Activated T-helper 17 cell treated with anti-CD3 and anti-CD28 coated beads, Interleukin-2, amount 50 U/mL, for 72 hours (primary cell): ENCODE results near the gene TOM1. TPM values are rescaled to one million over a fixed set of nuclear protein-coding genes. Genes with fewer than 3 reads are reported as not detected.

Source experiments
- ATAC-seq: fragments of 150-1000 bp; cut with Tn5 transposase; replicated peaks from 2 replicates; pipeline ENCODE4 v1.10.0; 2021; ENCODE audit warnings: mild to moderate bottlenecking, moderate library complexity
- H3K27ac Mint-ChIP-seq: one replicate; pipeline ENCODE4 v1.8.0; 2022; ENCODE audit warnings: mixed read lengths
- H3K27me3 Mint-ChIP-seq: one replicate; pipeline ENCODE4 v1.8.0; 2022; ENCODE audit warnings: mixed read lengths
- H3K36me3 Mint-ChIP-seq: one replicate; pipeline ENCODE4 v1.8.0; 2022; ENCODE audit warnings: low read depth, mild to moderate bottlenecking, mixed read lengths
- H3K4me1 Mint-ChIP-seq: one replicate; pipeline ENCODE4 v1.8.0; 2022; ENCODE audit warnings: mixed read lengths
- H3K4me3 Mint-ChIP-seq: one replicate; pipeline ENCODE4 v1.8.0; 2022; ENCODE audit warnings: mild to moderate bottlenecking, mixed read lengths
- H3K9me3 Mint-ChIP-seq: one replicate; pipeline ENCODE4 v1.8.0; 2022; ENCODE audit warnings: mixed read lengths
- total RNA-seq, 2 donors: library from RNA; stranded (reverse); gene quantifications; one replicate each; pipeline ENCODE4 v1.2.3, GENCODE V29; 2022

The TOM1 gene
- total RNA-seq, 2 donors from 2014 or later: 21.5 to 60.0 TPM

- no peak overlapping the region for H3K4me3 Mint-ChIP-seq
- H3K9me3 Mint-ChIP-seq: no peaks in the 10 kb centered on the region
- ATAC-seq: no peak
- H3K4me1 Mint-ChIP-seq: no peaks in the 10 kb centered on the region
- H3K27me3 Mint-ChIP-seq: no peaks in the 10 kb centered on the region
- peak overlapping the region; percentile 11 for H3K27ac Mint-ChIP-seq
- peaks cover 84% of the 10 kb centered on the region for H3K36me3 Mint-ChIP-seq
These were observed 6.9 kb upstream of the TOM1 start for GRCh38 chr22:35292786-35293185.

- Mint-ChIP-seq H3K27me3 (no peaks in the 10 kb centered on the region), H3K27ac (no peak overlapping the region), H3K4me3 (no peak overlapping the region), H3K36me3 (peaks cover 61% of the 10 kb centered on the region), H3K4me1 (no peaks in the 10 kb centered on the region), H3K9me3 (no peaks in the 10 kb centered on the region)
- no peak for ATAC-seq
These were observed 3.6 kb upstream of the TOM1 start for GRCh38 chr22:35296051-35296450.

- peak overlapping the region; percentile 83 for H3K4me3 Mint-ChIP-seq
- H3K27me3 Mint-ChIP-seq: no peaks in the 10 kb centered on the region
- H3K27ac Mint-ChIP-seq: peak overlapping the region; percentile 94
- H3K9me3 Mint-ChIP-seq: no peaks in the 10 kb centered on the region
- ATAC-seq: peak; percentile 31
- peaks cover 47% of the 10 kb centered on the region for H3K36me3 Mint-ChIP-seq
- peaks cover 13% of the 10 kb centered on the region for H3K4me1 Mint-ChIP-seq
These were observed 449 bp upstream of the TOM1 start for GRCh38 chr22:35299217-35299672.

GRCh38 chr22:35301372-35301874, 1.7 kb downstream of the TOM1 start:
- peak overlapping the region; percentile 83 for H3K4me3 Mint-ChIP-seq
- no peaks in the 10 kb centered on the region for H3K27me3 Mint-ChIP-seq
- H3K4me1 Mint-ChIP-seq: peaks cover 20% of the 10 kb centered on the region
- ATAC-seq: no peak
- H3K9me3 Mint-ChIP-seq: no peaks in the 10 kb centered on the region
- H3K36me3 Mint-ChIP-seq: peaks cover 32% of the 10 kb centered on the region
- H3K27ac Mint-ChIP-seq: peak overlapping the region; percentile 94

- Mint-ChIP-seq H3K4me3 (peak overlapping the region; percentile 48), H3K36me3 (peaks cover 25% of the 10 kb centered on the region), H3K9me3 (no peaks in the 10 kb centered on the region), H3K27ac (peak overlapping the region; percentile 31), H3K4me1 (peaks cover 37% of the 10 kb centered on the region), H3K27me3 (no peaks in the 10 kb centered on the region)
- no peak for ATAC-seq
These were observed 3.4 kb downstream of the TOM1 start for GRCh38 chr22:35303029-35303624.

GRCh38 chr22:35305525-35306070, 5.9 kb downstream of the TOM1 start:
- H3K27ac Mint-ChIP-seq: peak overlapping the region; percentile 48
- no peaks in the 10 kb centered on the region for H3K9me3 Mint-ChIP-seq
- no peak for ATAC-seq
- H3K4me3 Mint-ChIP-seq: peak overlapping the region; percentile 49
- no peaks in the 10 kb centered on the region for H3K27me3 Mint-ChIP-seq
- H3K36me3 Mint-ChIP-seq: peaks cover 18% of the 10 kb centered on the region
- H3K4me1 Mint-ChIP-seq: peaks cover 62% of the 10 kb centered on the region

- peak overlapping the region; percentile 49 for H3K4me3 Mint-ChIP-seq
- H3K4me1 Mint-ChIP-seq: peaks cover 64% of the 10 kb centered on the region
These were observed 6.8 kb downstream of the TOM1 start for GRCh38 chr22:35306350-35306967.

GRCh38 chr22:35307372-35307771, 7.7 kb downstream of the TOM1 start:
- H3K27ac Mint-ChIP-seq: peak overlapping the region; percentile 48
- no peaks in the 10 kb centered on the region for H3K27me3 Mint-ChIP-seq
- peaks cover 65% of the 10 kb centered on the region for H3K4me1 Mint-ChIP-seq
- no peaks in the 10 kb centered on the region for H3K9me3 Mint-ChIP-seq
- ATAC-seq: no peak
- H3K4me3 Mint-ChIP-seq: peak overlapping the region; percentile 67
- H3K36me3 Mint-ChIP-seq: peaks cover 13% of the 10 kb centered on the region

More at GRCh38 chr22:35306350-35306967, 6.8 kb downstream of the TOM1 start:
- H3K27me3 Mint-ChIP-seq: no peaks in the 10 kb centered on the region
- no peak for ATAC-seq
- H3K9me3 Mint-ChIP-seq: no peaks in the 10 kb centered on the region
- peak overlapping the region; percentile 48 for H3K27ac Mint-ChIP-seq
- peaks cover 15% of the 10 kb centered on the region for H3K36me3 Mint-ChIP-seq

GRCh38 chr22:35307892-35308291, 8.2 kb downstream of the TOM1 start:
- Mint-ChIP-seq H3K36me3 (peaks cover 16% of the 10 kb centered on the region), H3K4me3 (peak overlapping the region; percentile 67), H3K9me3 (no peaks in the 10 kb centered on the region), H3K27me3 (no peaks in the 10 kb centered on the region), H3K4me1 (peaks cover 69% of the 10 kb centered on the region), H3K27ac (peak overlapping the region; percentile 89)
- no peak for ATAC-seq

GRCh38 chr22:35308480-35309021, 8.9 kb downstream of the TOM1 start:
- H3K36me3 Mint-ChIP-seq: peaks cover 11% of the 10 kb centered on the region
- no peak for ATAC-seq
- H3K4me1 Mint-ChIP-seq: peaks cover 70% of the 10 kb centered on the region
- H3K4me3 Mint-ChIP-seq: peak overlapping the region; percentile 67
- H3K27me3 Mint-ChIP-seq: no peaks in the 10 kb centered on the region
- peak overlapping the region; percentile 89 for H3K27ac Mint-ChIP-seq
- H3K9me3 Mint-ChIP-seq: no peaks in the 10 kb centered on the region

GRCh38 chr22:35310556-35311550, 11.2 kb downstream of the TOM1 start:
- H3K4me3 Mint-ChIP-seq: peak overlapping the region; percentile 67
- H3K27me3 Mint-ChIP-seq: no peaks in the 10 kb centered on the region
- peaks cover 6% of the 10 kb centered on the region for H3K36me3 Mint-ChIP-seq
- no peaks in the 10 kb centered on the region for H3K9me3 Mint-ChIP-seq
- H3K27ac Mint-ChIP-seq: peak overlapping the region; percentile 89
- ATAC-seq: peak; percentile 6
- peaks cover 77% of the 10 kb centered on the region for H3K4me1 Mint-ChIP-seq

- Mint-ChIP-seq H3K27me3 (no peaks in the 10 kb centered on the region), H3K36me3 (peaks cover 6% of the 10 kb centered on the region), H3K4me3 (peak overlapping the region; percentile 67), H3K9me3 (no peaks in the 10 kb centered on the region), H3K27ac (peak overlapping the region; percentile 89), H3K4me1 (peaks cover 73% of the 10 kb centered on the region)
- ATAC-seq: no peak
These were observed 11.9 kb downstream of the TOM1 start for GRCh38 chr22:35311551-35311999.

- Mint-ChIP-seq H3K27me3 (no peaks in the 10 kb centered on the region), H3K4me3 (peak overlapping the region; percentile 57), H3K27ac (peak overlapping the region; percentile 89), H3K36me3 (peaks cover 13% of the 10 kb centered on the region), H3K4me1 (peaks cover 65% of the 10 kb centered on the region), H3K9me3 (no peaks in the 10 kb centered on the region)
- ATAC-seq: peak; percentile 42
These were observed 12.7 kb downstream of the TOM1 start for GRCh38 chr22:35312198-35313059.
